K562 (cell line): ENCODE measurements around the gene TMIGD3. TPM values are rescaled to one million over a fixed set of nuclear protein-coding genes. Genes with fewer than 3 reads are reported as not detected.

Source experiments
- ATAC-seq: fragments of 200-7000 bp; cut with Tn5 transposase; 3 replicates; pipeline ENCODE4 v1.9.1; 2020; ENCODE audit warnings: moderate library complexity
- BruUV-seq: library from RNA; stranded (reverse); fragments of 400-500 nt; replicated peaks from 2 replicates; lab custom pipeline; 2021; lab: Mats Ljungman, UMichigan
- CTCF ChIA-PET: fragments of 300-600 bp; formaldehyde crosslinking; extraction: SDS; loops from one replicate; lab custom pipeline; 2021; ENCODE audit warnings: low intra/inter-chr PET ratio; lab: Yijun Ruan, JAX
- POLR2A ChIA-PET: fragments of 300-600, 350-650 bp; sonication (Branson Sonifier 250); formaldehyde crosslinking; extraction: SDS; loops from one replicate; lab custom pipeline; 2021; ENCODE audit warnings: antibody characterized with exemption, inconsistent platforms; lab: Yijun Ruan, JAX
- DNase-seq, 4 experiments: peaks; one replicate each; pipeline versions ENCODE4 v3.0.0 to v3.0.0-alpha.2; 2011 to 2018; ENCODE audit warnings: low spot score in 3 of 4, mixed read lengths in 3 of 4; ENCODE audit errors: extremely low read depth in 1 of 4
- FAIRE-seq: peaks from 2 replicates; lab custom pipeline; 2011; peaks lifted over from hg19 to GRCh38; lab: Jason Lieb, UNC
- H2AFZ ChIP-seq: 2 replicates; pipeline ENCODE4 v1.6.0; 2011; ENCODE audit warnings: low read depth, low read length, control low read depth, inconsistent platforms
- H3K27ac ChIP-seq: fragments of 200-600 bp; 3 replicates; pipeline ENCODE4 v1.8.0; 2011; ENCODE audit warnings: low read depth, mild to moderate bottlenecking, control low read depth, inconsistent platforms, low read length, moderate library complexity, mixed read lengths; ENCODE audit errors: extremely low read depth
- H3K27me3 ChIP-seq, 2 experiments: fragments of 300-600 bp in 1 of 2; 2 replicates in 1 of 2; 3 replicates in 1 of 2; pipeline versions ENCODE4 v1.6.0 to v1.8.0; 2011; ENCODE audit warnings: inconsistent platforms in 2 of 2, low read length in 2 of 2, mild to moderate bottlenecking in 1 of 2, mixed read lengths in 1 of 2, moderate library complexity in 1 of 2; ENCODE audit not compliant: control insufficient read depth in 2 of 2, insufficient read depth in 2 of 2
- H3K36me3 ChIP-seq: fragments of 300-600 bp; 3 replicates; pipeline ENCODE4 v1.8.0; 2011; ENCODE audit warnings: mild to moderate bottlenecking, low read length, inconsistent platforms; ENCODE audit not compliant: control insufficient read depth, insufficient read depth
- H3K4me1 ChIP-seq, 2 experiments: fragments of 200-600 bp in 1 of 2; replicated peaks in 1 of 2; 2 replicates in 1 of 2; 3 replicates in 1 of 2; pipeline versions ENCODE4 v1.5.1 to v1.8.0; 2011; ENCODE audit warnings: inconsistent platforms in 2 of 2, low read length in 2 of 2, mild to moderate bottlenecking in 1 of 2, mixed read lengths in 1 of 2, moderate library complexity in 1 of 2; ENCODE audit not compliant: control insufficient read depth in 2 of 2, insufficient read depth in 2 of 2
- H3K4me2 ChIP-seq: 2 replicates; pipeline ENCODE4 v1.6.1; 2011; ENCODE audit warnings: low read length, control low read depth, inconsistent platforms, mixed read lengths; ENCODE audit not compliant: insufficient read depth
- H3K4me3 ChIP-seq: fragments of 200-600 bp; sonication (generic), shearing (Covaris generic); 2 replicates; pipeline ENCODE4 v1.5.1; 2016; ENCODE audit warnings: control low read depth, inconsistent platforms
- H3K79me2 ChIP-seq: fragments of 200-600 bp; 3 replicates; pipeline ENCODE4 v1.8.0; 2011; ENCODE audit warnings: low read length, inconsistent platforms; ENCODE audit not compliant: control insufficient read depth, insufficient read depth
- H3K9ac ChIP-seq, 2 experiments: 2 replicates each; pipeline versions ENCODE4 v1.6.0 to v1.6.1; 2011; ENCODE audit warnings: low read depth in 2 of 2, low read length in 2 of 2, control low read depth in 1 of 2, inconsistent platforms in 1 of 2, mild to moderate bottlenecking in 1 of 2, mixed read lengths in 1 of 2; ENCODE audit not compliant: insufficient read depth in 1 of 2
- H3K9me1 ChIP-seq: one replicate; pipeline ENCODE4 v1.6.0; 2011; ENCODE audit warnings: inconsistent platforms, mild to moderate bottlenecking, low read length, moderate library complexity; ENCODE audit not compliant: control insufficient read depth, insufficient read depth
- H3K9me3 ChIP-seq: replicated peaks from 2 replicates; pipeline ENCODE4 v1.5.1; 2011; ENCODE audit warnings: low read depth, low read length, inconsistent platforms; ENCODE audit not compliant: control insufficient read depth, insufficient read depth
- H4K20me1 ChIP-seq: replicated peaks from 2 replicates; pipeline ENCODE4 v1.6.1; 2011; ENCODE audit warnings: low read length, inconsistent platforms, mixed read lengths; ENCODE audit not compliant: control insufficient read depth, insufficient read depth
- DPF2 ChIP-seq: fragments of 450-650 bp; IDR thresholded peaks from 2 replicates; pipeline ENCODE4 v1.6.1; 2016
- MEIS2 ChIP-seq: fragments of 450-650 bp; IDR thresholded peaks from 2 replicates; pipeline ENCODE4 v1.6.1; 2014; ENCODE audit warnings: mild to moderate bottlenecking; ENCODE audit not compliant: partially characterized antibody
- NR2C2 ChIP-seq, 2 experiments: fragments of 200-800 bp in 1 of 2; sonication (Bioruptor generic) in 1 of 2; sonication (generic) in 1 of 2; formaldehyde crosslinking in 1 of 2; IDR thresholded peaks; 2 replicates each; pipeline versions ENCODE4 v1.6.1 to v1.8.0; 2016 to 2022; ENCODE audit warnings: mild to moderate bottlenecking in 1 of 2, missing compliant biosample characterization in 1 of 2, missing genetic modification characterization in 1 of 2, missing genetic modification reagents in 1 of 2
- OTX1 ChIP-seq: fragments of 450-650 bp; formaldehyde crosslinking; IDR thresholded peaks from 2 replicates; pipeline ENCODE4 v1.4.0; 2022; ENCODE audit warnings: mild to moderate bottlenecking
- U2AF1 ChIP-seq: fragments of 200-400 bp; formaldehyde crosslinking; optimal IDR thresholded peaks from 2 replicates; pipeline ENCODE3; 2017; ENCODE audit warnings: mild to moderate bottlenecking, low read depth, low read length, moderate library complexity
- ZNF444 ChIP-seq: fragments of 250-450 bp; sonication (Bioruptor Pico); IDR thresholded peaks from 2 replicates; pipeline ENCODE4 v1.4.0; 2020; ENCODE audit warnings: mild to moderate bottlenecking, moderate library complexity
- ZNF644 ChIP-seq: fragments of 200-800 bp; sonication (Bioruptor generic); IDR thresholded peaks from 2 replicates; pipeline ENCODE4 v1.6.1; 2016; ENCODE audit warnings: low read depth, missing genetic modification characterization, missing compliant biosample characterization
- WGBS: fragments of 100-300 bp; shearing (Covaris generic); methylation state at CpG from one replicate; pipeline ENCODE4 v1.1.6; 2016; ENCODE audit warnings: low coverage, mixed read lengths; ENCODE audit not compliant: insufficient coverage; ENCODE audit errors: missing lambda C conversion rate; 5-methylcytosine and 5-hydroxymethylcytosine counted together
- in situ Hi-C: fragments of 300-500 bp; cut with MboI; formaldehyde crosslinking; loops from 4 replicates; pipeline ENCODE4 v1.15.0; 2018; ENCODE audit warnings: inconsistent platforms, mixed read lengths
- intact Hi-C: fragments of 100-400 bp; cut with micrococcal nuclease; formaldehyde crosslinking; loops from 2 replicates; pipeline ENCODE4 v1.14.2; 2022
- polyA plus RNA-seq, 8 experiments: library from polyadenylated mRNA; depleted of rRNA in 4 of 8; stranded (reverse) in 5 of 8; unstranded in 3 of 8; fragments of >200 nt; fragmentation: Nextera tagmentation in 2 of 8; fragmentation: Illumina TruSeq in 1 of 8; extraction: Ambion mirVana in 2 of 8; extraction: Trizol in 1 of 8; gene quantifications; 2 replicates each; pipeline versions ENCODE4 v1.2.1 to v1.2.3, GENCODE V29; 2011 to 2014; ENCODE audit warnings: inconsistent platforms in 1 of 8, missing spikeins in 1 of 8
- total RNA-seq, 7 experiments: library from RNA; depleted of rRNA in 6 of 7; stranded (reverse); fragments of >200 nt in 6 of 7; fragmentation: Illumina TruSeq in 2 of 7; extraction: Trizol in 2 of 7; gene quantifications; 2 replicates each; pipeline versions ENCODE4 v1.2.1 to v1.2.3, GENCODE V29; 2011 to 2021; ENCODE audit warnings: low replicate concordance in 1 of 7
- TF ChIP-seq, protein P1 (sequence below): IDR thresholded peaks from 2 replicates; pipeline ENCODE4 v1.6.1; 2011; ENCODE audit warnings: borderline replicate concordance, low read depth, mild to moderate bottlenecking, moderate library complexity, low read length; ENCODE audit not compliant: insufficient read depth, poor library complexity, severe bottlenecking
- TF ChIP-seq, protein P2 (sequence below): fragments of 450-650 bp; IDR thresholded peaks from 2 replicates; pipeline ENCODE4 v1.6.1; 2016; ENCODE audit warnings: antibody characterized with exemption
- TF ChIP-seq, protein P3 (sequence below): sonication (generic); formaldehyde crosslinking; IDR thresholded peaks from 2 replicates; pipeline ENCODE4 v1.8.0; 2023; ENCODE audit warnings: mild to moderate bottlenecking, missing genetic modification reagents
- TF ChIP-seq, protein P4 (sequence below), 2 experiments: fragments of 200-800 bp in 1 of 2; sonication (Bioruptor generic) in 1 of 2; sonication (generic) in 1 of 2; formaldehyde crosslinking in 1 of 2; IDR thresholded peaks in 1 of 2; conservative IDR thresholded peaks in 1 of 2; 2 replicates each; pipeline versions ENCODE4 v1.5.0 to v1.6.1; 2016 to 2020; ENCODE audit warnings: missing compliant biosample characterization in 1 of 2, missing genetic modification characterization in 1 of 2, missing genetic modification reagents in 1 of 2

TMIGD3 gene
- total and polyA plus RNA-seq, 9 of the 15 experiments (the other 6 are each of a cell fraction or from before 2014, with no cell fraction given), result 0.11 to 0.13 (median 0.11) TPM; not detected in 6

DNA sequence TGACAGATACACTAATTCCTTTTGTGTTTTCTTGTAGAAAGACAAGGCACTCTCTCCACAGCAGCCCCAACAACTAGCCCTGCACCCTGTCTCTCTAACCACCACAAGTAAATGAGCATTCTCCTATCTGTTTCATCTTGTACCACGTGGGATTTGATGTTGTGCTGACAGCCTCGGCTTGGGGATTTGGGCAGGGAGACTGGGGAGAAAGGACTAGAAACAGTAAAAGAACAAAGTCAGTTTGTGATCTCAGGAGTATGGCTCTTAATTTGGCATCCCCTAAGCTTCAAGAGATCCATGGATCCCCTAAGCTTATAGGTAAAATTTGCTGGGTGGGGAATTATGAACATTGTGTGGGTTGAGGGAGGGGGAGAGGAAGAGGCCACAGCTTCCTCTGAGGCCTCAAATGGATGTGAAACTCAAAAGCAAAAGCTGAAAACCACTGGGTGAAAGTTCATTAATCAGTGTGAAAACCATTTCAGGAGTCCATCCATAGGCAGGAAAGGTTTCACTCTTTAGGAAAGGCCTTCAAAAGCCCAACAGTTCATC, 26.6 kb downstream of the TMIGD3 start:
- no TSS peak for BruUV-seq
- intact Hi-C loops (no loop called here), in situ Hi-C loops (loop anchor here (25.0 kb wide), 1 partner anchor 860 kb away; no protein-coding TSS in a partner anchor)
- ChIA-PET CTCF (interaction anchor here (0.5 to 0.9 kb wide), 2 partner anchors 289 to 293 kb away, joined by 3 read pairs; no protein-coding TSS in a partner anchor), POLR2A (interaction anchor here (0.5 to 1.4 kb wide), 8 partner anchors 8 to 1461 kb away, joined by 3 to 5 read pairs (median 4); no protein-coding TSS in a partner anchor)
- Histone ChIP-seq H3K27ac (no peak overlapping the region), H3K9me1 (no peaks in the 10 kb centered on the region), H2AFZ (no peak overlapping the region), H3K4me2 (no peak overlapping the region), H3K9ac (no peak overlapping the region; a peak in 1 of 4 replicates), H3K36me3 (no peaks in the 10 kb centered on the region), H3K4me1 (peaks cover 0 to 14% of the 10 kb centered on the region in 2 experiments; a peak in 3 of 5 replicates), H3K79me2 (no peaks in the 10 kb centered on the region), H3K9me3 (no peaks in the 10 kb centered on the region), H3K4me3 (no peak overlapping the region), H3K27me3 (no peaks in the 10 kb centered on the region), H4K20me1 (no peaks in the 10 kb centered on the region; the same call in 1 of the 2 replicates)
- ATAC-seq (peak; percentile 59), FAIRE-seq (no peak), DNase-seq (peak in 1 of 4 experiments; percentile 21)
- WGBS, result 6% methylated on average over 2 of the region's 2 CpGs
- no peak for TF ChIP-seq DPF2
- TF ChIP-seq, protein P1, sequence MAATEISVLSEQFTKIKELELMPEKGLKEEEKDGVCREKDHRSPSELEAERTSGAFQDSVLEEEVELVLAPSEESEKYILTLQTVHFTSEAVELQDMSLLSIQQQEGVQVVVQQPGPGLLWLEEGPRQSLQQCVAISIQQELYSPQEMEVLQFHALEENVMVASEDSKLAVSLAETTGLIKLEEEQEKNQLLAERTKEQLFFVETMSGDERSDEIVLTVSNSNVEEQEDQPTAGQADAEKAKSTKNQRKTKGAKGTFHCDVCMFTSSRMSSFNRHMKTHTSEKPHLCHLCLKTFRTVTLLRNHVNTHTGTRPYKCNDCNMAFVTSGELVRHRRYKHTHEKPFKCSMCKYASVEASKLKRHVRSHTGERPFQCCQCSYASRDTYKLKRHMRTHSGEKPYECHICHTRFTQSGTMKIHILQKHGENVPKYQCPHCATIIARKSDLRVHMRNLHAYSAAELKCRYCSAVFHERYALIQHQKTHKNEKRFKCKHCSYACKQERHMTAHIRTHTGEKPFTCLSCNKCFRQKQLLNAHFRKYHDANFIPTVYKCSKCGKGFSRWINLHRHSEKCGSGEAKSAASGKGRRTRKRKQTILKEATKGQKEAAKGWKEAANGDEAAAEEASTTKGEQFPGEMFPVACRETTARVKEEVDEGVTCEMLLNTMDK, result no peak
- no peak for TF ChIP-seq U2AF1
- TF ChIP-seq, protein P2, sequence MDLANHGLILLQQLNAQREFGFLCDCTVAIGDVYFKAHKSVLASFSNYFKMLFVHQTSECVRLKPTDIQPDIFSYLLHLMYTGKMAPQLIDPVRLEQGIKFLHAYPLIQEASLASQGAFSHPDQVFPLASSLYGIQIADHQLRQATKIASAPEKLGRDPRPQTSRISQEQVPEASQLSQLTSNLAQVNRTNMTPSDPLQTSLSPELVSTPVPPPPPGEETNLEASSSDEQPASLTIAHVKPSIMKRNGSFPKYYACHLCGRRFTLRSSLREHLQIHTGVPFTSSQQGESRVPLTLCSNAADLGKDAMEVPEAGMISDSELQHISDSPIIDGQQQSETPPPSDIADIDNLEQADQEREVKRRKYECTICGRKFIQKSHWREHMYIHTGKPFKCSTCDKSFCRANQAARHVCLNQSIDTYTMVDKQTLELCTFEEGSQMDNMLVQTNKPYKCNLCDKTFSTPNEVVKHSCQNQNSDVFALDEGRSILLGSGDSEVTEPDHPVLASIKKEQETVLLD, result no peak
- TF ChIP-seq ZNF644 (tag), result no peak
- peak; percentile 68; the same call in 1 of the 2 replicates for TF ChIP-seq OTX1
- TF ChIP-seq ZNF444 (CRISPR knock-in tag), result peak; percentile 81; the same call in 1 of the 2 replicates
- TF ChIP-seq, protein P3, sequence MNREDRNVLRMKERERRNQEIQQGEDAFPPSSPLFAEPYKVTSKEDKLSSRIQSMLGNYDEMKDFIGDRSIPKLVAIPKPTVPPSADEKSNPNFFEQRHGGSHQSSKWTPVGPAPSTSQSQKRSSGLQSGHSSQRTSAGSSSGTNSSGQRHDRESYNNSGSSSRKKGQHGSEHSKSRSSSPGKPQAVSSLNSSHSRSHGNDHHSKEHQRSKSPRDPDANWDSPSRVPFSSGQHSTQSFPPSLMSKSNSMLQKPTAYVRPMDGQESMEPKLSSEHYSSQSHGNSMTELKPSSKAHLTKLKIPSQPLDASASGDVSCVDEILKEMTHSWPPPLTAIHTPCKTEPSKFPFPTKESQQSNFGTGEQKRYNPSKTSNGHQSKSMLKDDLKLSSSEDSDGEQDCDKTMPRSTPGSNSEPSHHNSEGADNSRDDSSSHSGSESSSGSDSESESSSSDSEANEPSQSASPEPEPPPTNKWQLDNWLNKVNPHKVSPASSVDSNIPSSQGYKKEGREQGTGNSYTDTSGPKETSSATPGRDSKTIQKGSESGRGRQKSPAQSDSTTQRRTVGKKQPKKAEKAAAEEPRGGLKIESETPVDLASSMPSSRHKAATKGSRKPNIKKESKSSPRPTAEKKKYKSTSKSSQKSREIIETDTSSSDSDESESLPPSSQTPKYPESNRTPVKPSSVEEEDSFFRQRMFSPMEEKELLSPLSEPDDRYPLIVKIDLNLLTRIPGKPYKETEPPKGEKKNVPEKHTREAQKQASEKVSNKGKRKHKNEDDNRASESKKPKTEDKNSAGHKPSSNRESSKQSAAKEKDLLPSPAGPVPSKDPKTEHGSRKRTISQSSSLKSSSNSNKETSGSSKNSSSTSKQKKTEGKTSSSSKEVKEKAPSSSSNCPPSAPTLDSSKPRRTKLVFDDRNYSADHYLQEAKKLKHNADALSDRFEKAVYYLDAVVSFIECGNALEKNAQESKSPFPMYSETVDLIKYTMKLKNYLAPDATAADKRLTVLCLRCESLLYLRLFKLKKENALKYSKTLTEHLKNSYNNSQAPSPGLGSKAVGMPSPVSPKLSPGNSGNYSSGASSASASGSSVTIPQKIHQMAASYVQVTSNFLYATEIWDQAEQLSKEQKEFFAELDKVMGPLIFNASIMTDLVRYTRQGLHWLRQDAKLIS (CRISPR knock-in tag), result no peak
- TF ChIP-seq NR2C2 (CRISPR knock-in tag; IDR thresholded peaks at IDR 0.05), result no peak
- peak; percentile 77; the same call in 1 of the 2 replicates for TF ChIP-seq NR2C2 (tag; IDR thresholded peaks at IDR 0.05)
- TF ChIP-seq, protein P4, sequence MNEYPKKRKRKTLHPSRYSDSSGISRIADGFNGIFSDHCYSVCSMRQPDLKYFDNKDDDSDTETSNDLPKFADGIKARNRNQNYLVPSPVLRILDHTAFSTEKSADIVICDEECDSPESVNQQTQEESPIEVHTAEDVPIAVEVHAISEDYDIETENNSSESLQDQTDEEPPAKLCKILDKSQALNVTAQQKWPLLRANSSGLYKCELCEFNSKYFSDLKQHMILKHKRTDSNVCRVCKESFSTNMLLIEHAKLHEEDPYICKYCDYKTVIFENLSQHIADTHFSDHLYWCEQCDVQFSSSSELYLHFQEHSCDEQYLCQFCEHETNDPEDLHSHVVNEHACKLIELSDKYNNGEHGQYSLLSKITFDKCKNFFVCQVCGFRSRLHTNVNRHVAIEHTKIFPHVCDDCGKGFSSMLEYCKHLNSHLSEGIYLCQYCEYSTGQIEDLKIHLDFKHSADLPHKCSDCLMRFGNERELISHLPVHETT (CRISPR knock-in tag; conservative IDR thresholded peaks at IDR 0.05 in 1 of 2, IDR thresholded peaks at IDR 0.05 in 1 of 2), result peak in 1 of 2 experiments; percentile 38; a peak in 1 of 4 replicates
- TF ChIP-seq MEIS2, result peak; percentile 85
